A673 (cell line): Measurements from ENCODE around the gene IFT52.

Experiments
- EZH2 ChIP-seq: fragments of 200-600 bp; sonication (generic); IDR thresholded peaks from 2 replicates; pipeline ENCODE4 v1.6.1; 2017; ENCODE audit warnings: borderline replicate concordance, low read depth, mild to moderate bottlenecking, mixed read lengths, antibody characterized with exemption, low read length; ENCODE audit not compliant: poor library complexity, severe bottlenecking
- TF ChIP-seq, protein P1 (sequence below): fragments of 300-800, 200-600 bp; sonication (generic); conservative IDR thresholded peaks from 2 replicates; pipeline ENCODE4 v1.5.1; 2017; ENCODE audit warnings: low read depth, mild to moderate bottlenecking, antibody characterized with exemption, low read length, moderate library complexity, mixed read lengths

DNA sequence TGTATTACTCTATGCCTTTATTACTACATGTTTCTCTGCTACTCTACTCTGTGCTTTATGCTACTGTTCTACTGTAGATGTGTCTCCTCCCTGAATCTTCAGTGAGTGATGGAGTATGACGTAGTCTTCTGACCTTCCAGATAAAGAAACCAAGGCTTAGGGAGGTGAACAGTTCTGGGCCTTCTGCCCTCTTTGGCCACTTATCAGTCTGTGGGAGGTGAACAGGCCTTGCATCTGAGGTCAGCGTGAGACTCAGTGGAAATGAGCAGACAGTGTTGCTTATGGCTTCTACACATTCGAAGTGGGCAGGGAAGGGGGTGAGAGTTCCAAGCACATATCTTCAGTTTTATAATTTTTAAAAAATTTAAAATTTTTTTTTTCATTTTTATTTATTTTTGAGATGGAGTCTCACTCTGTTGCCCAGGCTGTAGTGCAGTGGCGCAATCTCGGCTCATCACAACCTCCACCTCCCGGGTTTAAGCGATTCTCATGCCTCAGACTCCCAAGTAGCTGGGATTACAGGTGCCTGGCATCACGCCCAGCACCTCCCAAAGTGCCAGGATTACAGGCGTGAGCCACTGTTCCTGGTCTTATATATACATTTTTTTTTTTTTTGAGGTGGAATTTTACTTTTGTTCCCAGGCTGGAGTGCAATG, 100.3 kb downstream of the IFT52 start:
- TF ChIP-seq, protein P1, sequence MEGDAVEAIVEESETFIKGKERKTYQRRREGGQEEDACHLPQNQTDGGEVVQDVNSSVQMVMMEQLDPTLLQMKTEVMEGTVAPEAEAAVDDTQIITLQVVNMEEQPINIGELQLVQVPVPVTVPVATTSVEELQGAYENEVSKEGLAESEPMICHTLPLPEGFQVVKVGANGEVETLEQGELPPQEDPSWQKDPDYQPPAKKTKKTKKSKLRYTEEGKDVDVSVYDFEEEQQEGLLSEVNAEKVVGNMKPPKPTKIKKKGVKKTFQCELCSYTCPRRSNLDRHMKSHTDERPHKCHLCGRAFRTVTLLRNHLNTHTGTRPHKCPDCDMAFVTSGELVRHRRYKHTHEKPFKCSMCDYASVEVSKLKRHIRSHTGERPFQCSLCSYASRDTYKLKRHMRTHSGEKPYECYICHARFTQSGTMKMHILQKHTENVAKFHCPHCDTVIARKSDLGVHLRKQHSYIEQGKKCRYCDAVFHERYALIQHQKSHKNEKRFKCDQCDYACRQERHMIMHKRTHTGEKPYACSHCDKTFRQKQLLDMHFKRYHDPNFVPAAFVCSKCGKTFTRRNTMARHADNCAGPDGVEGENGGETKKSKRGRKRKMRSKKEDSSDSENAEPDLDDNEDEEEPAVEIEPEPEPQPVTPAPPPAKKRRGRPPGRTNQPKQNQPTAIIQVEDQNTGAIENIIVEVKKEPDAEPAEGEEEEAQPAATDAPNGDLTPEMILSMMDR, result no peak
- TF ChIP-seq EZH2, result no peak
